Trophoblast cell (in vitro differentiated cells and primary cell): ENCODE results near the gene CD48.

Source experiments
- DNase-seq, 2 donors: peaks; one replicate each; pipeline ENCODE4 v3.0.0-alpha.2; 2016
- H2AFZ ChIP-seq: 2 replicates; pipeline ENCODE4 v1.6.1; 2013; ENCODE audit warnings: low read length, moderate library complexity, mild to moderate bottlenecking; ENCODE audit not compliant: insufficient read depth, poor library complexity
- H2AK5ac ChIP-seq: 2 replicates; pipeline ENCODE4 v1.6.1; 2013; ENCODE audit warnings: mild to moderate bottlenecking, low read length
- H2BK120ac ChIP-seq: 2 replicates; pipeline ENCODE4 v1.6.1; 2013; ENCODE audit warnings: low read length, mild to moderate bottlenecking, moderate library complexity; ENCODE audit not compliant: insufficient read depth, poor library complexity
- H2BK12ac ChIP-seq: 2 replicates; pipeline ENCODE4 v1.6.1; 2013; ENCODE audit warnings: mild to moderate bottlenecking, low read length, moderate library complexity
- H2BK5ac ChIP-seq: 2 replicates; pipeline ENCODE4 v1.6.1; 2013; ENCODE audit warnings: low read length, low read depth, moderate library complexity, mild to moderate bottlenecking; ENCODE audit not compliant: poor library complexity
- H3K14ac ChIP-seq: 2 replicates; pipeline ENCODE4 v1.6.1; 2013; ENCODE audit warnings: mild to moderate bottlenecking, low read length
- H3K18ac ChIP-seq: 2 replicates; pipeline ENCODE4 v1.6.1; 2013; ENCODE audit warnings: mild to moderate bottlenecking, low read length
- H3K23ac ChIP-seq: 2 replicates; pipeline ENCODE4 v1.6.1; 2013; ENCODE audit warnings: low read length
- H3K27ac ChIP-seq: 2 replicates; pipeline ENCODE4 v1.5.1; 2013; ENCODE audit warnings: low read depth, mild to moderate bottlenecking, inconsistent platforms, low read length, moderate library complexity
- H3K27me3 ChIP-seq: 2 replicates; pipeline ENCODE4 v1.6.1; 2013; ENCODE audit warnings: inconsistent platforms, mild to moderate bottlenecking, low read length, moderate library complexity; ENCODE audit not compliant: insufficient read depth
- H3K36me3 ChIP-seq, 2 experiments: 1 replicate in 1 of 2; 2 replicates in 1 of 2; pipeline ENCODE4 v1.6.1; 2013; ENCODE audit warnings: low read length in 2 of 2, mild to moderate bottlenecking in 2 of 2, moderate library complexity in 1 of 2; ENCODE audit not compliant: insufficient read depth in 2 of 2, control insufficient read depth in 1 of 2
- H3K4ac ChIP-seq: 2 replicates; pipeline ENCODE4 v1.6.1; 2013; ENCODE audit warnings: low read depth, mild to moderate bottlenecking, low read length, moderate library complexity
- H3K4me1 ChIP-seq, 2 experiments: 1 replicate in 1 of 2; 2 replicates in 1 of 2; pipeline ENCODE4 v1.6.1; 2013; ENCODE audit warnings: low read length in 2 of 2, mild to moderate bottlenecking in 2 of 2, moderate library complexity in 1 of 2; ENCODE audit not compliant: insufficient read depth in 2 of 2, control insufficient read depth in 1 of 2
- H3K4me2 ChIP-seq: 2 replicates; pipeline ENCODE4 v1.6.1; 2013; ENCODE audit warnings: inconsistent platforms, mild to moderate bottlenecking, low read length, moderate library complexity
- H3K4me3 ChIP-seq: 2 replicates; pipeline ENCODE4 v1.5.1; 2013; ENCODE audit warnings: mild to moderate bottlenecking, low read depth, low read length, inconsistent platforms
- H3K79me1 ChIP-seq: one replicate; pipeline ENCODE4 v1.6.1; 2013; ENCODE audit warnings: low read length
- H3K79me2 ChIP-seq: 2 replicates; pipeline ENCODE4 v1.6.1; 2013; ENCODE audit warnings: low read length, mild to moderate bottlenecking; ENCODE audit not compliant: control insufficient read depth, insufficient read depth, poor library complexity
- H3K9ac ChIP-seq: 2 replicates; pipeline ENCODE4 v1.6.1; 2013; ENCODE audit warnings: mild to moderate bottlenecking, low read length
- H3K9me3 ChIP-seq: 2 replicates; pipeline ENCODE4 v1.6.1; 2013; ENCODE audit warnings: low read depth, mild to moderate bottlenecking, control low read depth, inconsistent platforms, low read length; ENCODE audit not compliant: insufficient read depth
- H4K12ac ChIP-seq: 2 replicates; pipeline ENCODE4 v1.6.1; 2013; ENCODE audit warnings: low read depth, mild to moderate bottlenecking, low read length, moderate library complexity
- H4K8ac ChIP-seq: 2 replicates; pipeline ENCODE4 v1.6.1; 2013; ENCODE audit warnings: low read depth, mild to moderate bottlenecking, low read length, moderate library complexity
- H4K91ac ChIP-seq: one replicate; pipeline ENCODE4 v1.6.1; 2013; ENCODE audit warnings: low read depth, mild to moderate bottlenecking, low read length, moderate library complexity
- WGBS: extraction: QIAGEN DNeasy Blood & Tissue Kit; methylation state at CpG from one replicate; pipeline ENCODE4 v1.1.7; 2013; ENCODE audit warnings: missing lambda C conversion rate; ENCODE audit not compliant: insufficient read length, insufficient coverage; ENCODE audit errors: extremely low coverage; 5-methylcytosine and 5-hydroxymethylcytosine counted together

CD48 gene

DNA sequence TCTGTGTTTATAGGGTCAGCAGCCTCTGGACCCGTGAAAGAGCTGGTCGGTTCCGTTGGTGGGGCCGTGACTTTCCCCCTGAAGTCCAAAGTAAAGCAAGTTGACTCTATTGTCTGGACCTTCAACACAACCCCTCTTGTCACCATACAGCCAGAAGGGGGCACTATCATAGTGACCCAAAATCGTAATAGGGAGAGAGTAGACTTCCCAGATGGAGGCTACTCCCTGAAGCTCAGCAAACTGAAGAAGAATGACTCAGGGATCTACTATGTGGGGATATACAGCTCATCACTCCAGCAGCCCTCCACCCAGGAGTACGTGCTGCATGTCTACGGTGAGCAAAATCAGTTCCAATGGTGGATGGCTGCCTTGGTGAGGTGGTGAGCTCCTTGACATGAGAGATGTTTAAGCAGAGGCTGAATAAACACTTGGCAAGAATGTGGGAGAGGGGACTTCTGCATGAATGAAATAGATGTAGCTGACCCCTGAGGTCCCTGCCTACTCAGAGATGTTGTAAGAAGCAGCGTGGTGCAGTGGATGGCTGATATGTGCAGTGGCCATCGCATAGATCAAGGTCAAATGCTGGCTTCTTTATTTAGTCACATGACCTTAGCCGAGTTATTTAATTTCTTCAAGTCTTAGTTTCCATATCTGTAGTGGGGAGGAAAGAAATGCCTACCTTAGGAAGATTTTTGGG, 36.7 kb upstream of the CD48 start:
- H3K23ac ChIP-seq, result no peak overlapping the region
- H3K4me3 ChIP-seq, result no peak overlapping the region
- no peak overlapping the region for H2AK5ac ChIP-seq
- H2BK120ac ChIP-seq, result no peak overlapping the region
- no peak overlapping the region for H3K18ac ChIP-seq
- DNase-seq, result peak in 1 of 2 donors; percentile 35
- H3K4ac ChIP-seq, result no peak overlapping the region
- no peaks in the 10 kb centered on the region for H3K27me3 ChIP-seq
- no peak overlapping the region for H4K91ac ChIP-seq
- no peak overlapping the region for H2BK12ac ChIP-seq
- H3K14ac ChIP-seq, result no peak overlapping the region
- H3K9ac ChIP-seq, result no peak overlapping the region
- no peaks in the 10 kb centered on the region for H3K4me1 ChIP-seq
- no peaks in the 10 kb centered on the region for H3K9me3 ChIP-seq
- no peak overlapping the region for H2AFZ ChIP-seq
- H3K27ac ChIP-seq, result no peak overlapping the region
- no peaks in the 10 kb centered on the region for H3K36me3 ChIP-seq
- no peak overlapping the region for H2BK5ac ChIP-seq
- WGBS, result no CpG with 5 or more reads among the region's 10 CpGs
- no peaks in the 10 kb centered on the region for H3K79me1 ChIP-seq
- no peak overlapping the region for H4K8ac ChIP-seq
- H4K12ac ChIP-seq, result no peak overlapping the region
- H3K79me2 ChIP-seq, result no peaks in the 10 kb centered on the region
- no peak overlapping the region for H3K4me2 ChIP-seq

DNA sequence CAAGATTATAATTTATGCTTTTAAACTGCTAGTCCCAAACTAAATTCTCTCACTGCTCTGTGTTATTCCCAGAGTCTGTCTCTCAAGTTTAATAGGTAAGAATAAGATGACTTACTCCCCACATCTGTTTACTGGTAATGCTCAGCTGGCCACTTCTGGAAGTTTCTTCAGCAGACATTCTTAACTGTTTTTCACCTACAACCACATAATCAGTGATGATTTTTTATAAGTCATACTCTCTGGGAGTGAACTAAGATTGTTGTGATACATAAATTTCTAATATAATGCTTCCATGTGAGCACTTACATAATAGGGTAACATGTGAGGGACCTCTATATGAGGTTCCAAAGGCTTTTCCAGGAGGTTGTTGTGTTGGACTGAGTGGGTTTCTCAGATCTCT, 36.1 kb upstream of the CD48 start:
- Histone ChIP-seq H3K79me2 (no peaks in the 10 kb centered on the region), H3K9me3 (no peaks in the 10 kb centered on the region), H4K91ac (no peak overlapping the region), H2BK120ac (no peak overlapping the region), H3K4me1 (no peaks in the 10 kb centered on the region), H3K27ac (no peak overlapping the region), H4K8ac (no peak overlapping the region), H3K36me3 (no peaks in the 10 kb centered on the region), H3K4me2 (no peak overlapping the region), H3K14ac (no peak overlapping the region), H3K18ac (no peak overlapping the region), H3K27me3 (no peaks in the 10 kb centered on the region), H3K4ac (no peak overlapping the region), H2AK5ac (no peak overlapping the region), H2BK12ac (no peak overlapping the region), H3K79me1 (no peaks in the 10 kb centered on the region), H2AFZ (no peak overlapping the region), H3K4me3 (no peak overlapping the region), H3K23ac (no peak overlapping the region), H2BK5ac (no peak overlapping the region), H4K12ac (no peak overlapping the region), H3K9ac (no peak overlapping the region)
- DNase-seq, result no peak

DNA sequence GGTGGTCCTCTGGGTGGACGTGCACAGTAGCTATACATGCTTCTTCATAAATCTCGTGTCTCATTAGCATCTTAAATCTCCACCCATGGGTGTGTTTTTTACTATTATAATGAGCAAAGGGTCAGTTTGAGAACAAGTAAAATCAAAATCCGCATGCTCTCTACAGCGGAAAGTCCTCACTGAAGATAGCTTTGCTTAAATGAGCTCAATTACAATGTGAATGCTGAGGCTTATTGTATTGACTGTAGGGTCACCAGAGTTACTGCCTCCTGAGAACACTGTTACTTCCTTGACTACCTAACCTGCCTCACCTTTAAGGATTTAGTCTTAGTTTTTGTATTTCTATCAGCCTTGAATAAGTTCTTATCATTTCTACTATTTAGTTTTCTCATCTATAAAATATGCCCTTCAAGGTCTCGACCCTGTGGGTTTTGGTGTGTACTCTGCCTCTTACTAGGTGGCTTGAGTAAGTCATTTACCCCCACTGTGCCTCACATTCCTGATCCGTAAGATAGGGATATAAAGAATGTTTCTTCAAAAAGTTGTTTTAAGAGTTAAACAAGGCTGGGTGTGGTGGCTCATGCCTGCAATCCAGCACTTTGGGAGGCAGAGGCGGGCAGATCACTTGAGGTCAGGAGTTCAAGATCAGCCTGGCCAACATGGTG, 35.3 kb upstream of the CD48 start:
- no peak overlapping the region for H2BK5ac ChIP-seq
- H3K27me3 ChIP-seq, result no peaks in the 10 kb centered on the region
- no peaks in the 10 kb centered on the region for H3K79me2 ChIP-seq
- H2AFZ ChIP-seq, result no peak overlapping the region
- H2BK120ac ChIP-seq, result no peak overlapping the region
- no peak overlapping the region for H4K91ac ChIP-seq
- no peak overlapping the region for H3K14ac ChIP-seq
- H3K4ac ChIP-seq, result no peak overlapping the region
- WGBS, result no CpG with 5 or more reads among the region's 7 CpGs
- H3K23ac ChIP-seq, result no peak overlapping the region
- no peak overlapping the region for H4K8ac ChIP-seq
- H3K27ac ChIP-seq, result no peak overlapping the region
- H3K9ac ChIP-seq, result no peak overlapping the region
- H2AK5ac ChIP-seq, result no peak overlapping the region
- no peak overlapping the region for H2BK12ac ChIP-seq
- H3K36me3 ChIP-seq, result no peaks in the 10 kb centered on the region
- no peak for DNase-seq
- H3K4me3 ChIP-seq, result no peak overlapping the region
- no peaks in the 10 kb centered on the region for H3K4me1 ChIP-seq
- no peaks in the 10 kb centered on the region for H3K9me3 ChIP-seq
- no peak overlapping the region for H4K12ac ChIP-seq
- no peaks in the 10 kb centered on the region for H3K79me1 ChIP-seq
- H3K4me2 ChIP-seq, result no peak overlapping the region
- no peak overlapping the region for H3K18ac ChIP-seq

DNA sequence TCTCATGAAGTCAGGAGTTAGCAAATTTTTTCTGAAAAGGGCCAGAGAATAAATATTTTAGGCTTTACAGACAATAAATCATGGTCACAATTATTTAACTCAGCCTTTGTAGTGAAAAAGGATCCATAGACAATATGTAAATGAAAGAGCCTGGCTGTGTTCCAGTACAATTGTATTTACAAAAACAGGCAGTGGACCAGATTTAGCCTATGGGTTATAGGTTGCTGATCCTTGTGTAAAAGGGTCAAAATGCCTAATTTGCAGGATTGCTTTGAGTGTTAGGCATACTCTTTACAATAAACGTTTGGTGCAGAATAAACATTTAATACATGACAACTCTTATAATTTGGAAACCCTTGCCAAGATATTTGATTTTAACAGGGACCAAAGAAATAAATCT, 33.9 kb upstream of the CD48 start:
- Histone ChIP-seq H2AK5ac (no peak overlapping the region), H3K27ac (no peak overlapping the region), H3K27me3 (no peaks in the 10 kb centered on the region), H3K18ac (no peak overlapping the region), H2BK12ac (no peak overlapping the region), H3K4me2 (no peak overlapping the region), H2AFZ (no peak overlapping the region), H3K14ac (no peak overlapping the region), H2BK120ac (no peak overlapping the region), H3K23ac (no peak overlapping the region), H3K4me3 (no peak overlapping the region), H3K79me1 (no peaks in the 10 kb centered on the region), H3K79me2 (no peaks in the 10 kb centered on the region), H4K12ac (no peak overlapping the region), H4K8ac (no peak overlapping the region), H2BK5ac (no peak overlapping the region), H3K9ac (no peak overlapping the region), H3K36me3 (no peaks in the 10 kb centered on the region), H3K4me1 (no peaks in the 10 kb centered on the region), H3K9me3 (no peaks in the 10 kb centered on the region), H4K91ac (no peak overlapping the region), H3K4ac (no peak overlapping the region)
- WGBS, result no CpG with 5 or more reads among the region's 1 CpG
- DNase-seq, result no peak
